ENCODE results near the gene KCNT1.

DNA sequence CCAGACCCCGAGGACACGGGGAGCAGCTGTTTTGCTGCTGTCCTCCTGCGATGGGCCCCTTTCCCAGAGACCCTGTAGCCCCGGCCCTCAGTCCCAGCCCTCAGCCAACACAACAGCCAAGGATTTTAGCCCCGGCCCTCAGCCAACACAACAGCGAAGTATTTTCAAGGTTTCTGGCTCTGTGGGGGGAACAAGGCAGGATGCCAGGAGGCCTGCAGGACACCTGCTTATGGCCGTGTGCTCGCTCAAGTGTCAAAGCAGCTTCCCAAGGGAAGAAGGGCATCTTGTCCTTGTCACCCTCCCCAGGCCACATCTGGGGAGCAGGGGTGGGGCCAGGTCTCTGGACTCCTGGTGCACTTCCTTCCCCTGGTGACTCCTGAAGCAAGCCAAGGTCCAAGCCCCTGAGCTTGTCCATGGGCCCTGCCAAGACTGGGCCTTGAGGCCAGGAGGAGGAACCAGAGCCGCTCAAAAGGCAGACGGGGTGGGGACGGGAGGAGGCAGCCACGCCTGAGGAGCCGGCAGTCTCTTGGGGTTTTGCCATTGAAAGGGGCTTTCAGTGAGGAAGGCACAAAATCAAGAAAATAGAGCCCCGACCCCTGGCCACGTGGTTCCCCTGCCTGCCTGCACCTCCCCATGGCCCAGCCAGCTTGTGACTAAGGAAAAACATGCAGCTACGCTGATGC lies 10.8 kb downstream of the KCNT1 start:
- TF ChIP-seq, protein P1, sequence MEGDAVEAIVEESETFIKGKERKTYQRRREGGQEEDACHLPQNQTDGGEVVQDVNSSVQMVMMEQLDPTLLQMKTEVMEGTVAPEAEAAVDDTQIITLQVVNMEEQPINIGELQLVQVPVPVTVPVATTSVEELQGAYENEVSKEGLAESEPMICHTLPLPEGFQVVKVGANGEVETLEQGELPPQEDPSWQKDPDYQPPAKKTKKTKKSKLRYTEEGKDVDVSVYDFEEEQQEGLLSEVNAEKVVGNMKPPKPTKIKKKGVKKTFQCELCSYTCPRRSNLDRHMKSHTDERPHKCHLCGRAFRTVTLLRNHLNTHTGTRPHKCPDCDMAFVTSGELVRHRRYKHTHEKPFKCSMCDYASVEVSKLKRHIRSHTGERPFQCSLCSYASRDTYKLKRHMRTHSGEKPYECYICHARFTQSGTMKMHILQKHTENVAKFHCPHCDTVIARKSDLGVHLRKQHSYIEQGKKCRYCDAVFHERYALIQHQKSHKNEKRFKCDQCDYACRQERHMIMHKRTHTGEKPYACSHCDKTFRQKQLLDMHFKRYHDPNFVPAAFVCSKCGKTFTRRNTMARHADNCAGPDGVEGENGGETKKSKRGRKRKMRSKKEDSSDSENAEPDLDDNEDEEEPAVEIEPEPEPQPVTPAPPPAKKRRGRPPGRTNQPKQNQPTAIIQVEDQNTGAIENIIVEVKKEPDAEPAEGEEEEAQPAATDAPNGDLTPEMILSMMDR (IDR thresholded peaks at IDR 0.05) = no peak
- TF ChIP-seq POLR2A (IDR thresholded peaks at IDR 0.05) = no peak
